ENCODE data around the gene MYPOP. TPM values are rescaled to one million over a fixed set of nuclear protein-coding genes. Genes with fewer than 3 reads are reported as not detected.
A peak's percentile ranks its signal among the peaks of the same experiment; 100 is the strongest.

The MYPOP gene
- total and polyA plus RNA-seq, 9 of the 15 experiments (the other 6 are each of a cell fraction or from before 2014, with no cell fraction given) = 0.32 to 7.6 (median 1.6) TPM

- TF ChIP-seq GMEB1 (CRISPR knock-in tag; IDR thresholded peaks at IDR 0.05) = no peak
- no peak for TF ChIP-seq ZNF407 (IDR thresholded peaks at IDR 0.05; ENCODE audit: low read depth)
- no peak for TF ChIP-seq CBX2 (IDR thresholded peaks at IDR 0.05; ENCODE audit: insufficient read depth, low read length, poor library complexity, severe bottlenecking)
- no peak for TF ChIP-seq ZNF239 (CRISPR knock-in tag; IDR thresholded peaks at IDR 0.05)
- TF ChIP-seq TAF1 (IDR thresholded peaks at IDR 0.05; ENCODE audit: control insufficient read depth, extremely low read depth, insufficient read depth, low read length, severe bottlenecking) = no peak
- no peak; the same call in 1 of the 2 replicates for TF ChIP-seq ZC3H4 (CRISPR knock-in tag; IDR thresholded peaks at IDR 0.05; ENCODE audit: borderline replicate concordance)
- no peak for TF ChIP-seq ZNF512 (tag; IDR thresholded peaks at IDR 0.05)
- no peak for TF ChIP-seq RAD21 (CRISPR knock-in tag; conservative IDR thresholded peaks at IDR 0.05 in 1 of 2, IDR thresholded peaks at IDR 0.05 in 1 of 2)
- TF ChIP-seq NR3C1 (CRISPR knock-in tag; IDR thresholded peaks at IDR 0.05) = no peak
- TF ChIP-seq NR0B1 (IDR thresholded peaks at IDR 0.05; ENCODE audit: partially characterized antibody) = no peak
- no peak for TF ChIP-seq SIX5 (IDR thresholded peaks at IDR 0.05; ENCODE audit: borderline replicate concordance in 1 of 2, insufficient read depth in 1 of 2, low read depth in 1 of 2, low read length in 2 of 2)
- peak; percentile 33 for TF ChIP-seq DACH1 (IDR thresholded peaks at IDR 0.05; ENCODE audit: partially characterized antibody)
- TF ChIP-seq RBM39 (optimal IDR thresholded peaks at IDR 0.05; ENCODE audit: low read depth, low read length) = no peak
- TF ChIP-seq U2AF2 (optimal IDR thresholded peaks at IDR 0.05; ENCODE audit: low read depth, low read length) = no peak
Measured at GRCh38 chr19:45887200-45887710, 15.2 kb downstream of the MYPOP start (continued).
